GM19395 (cell line): Measurements from ENCODE around the gene THBS2.
"Not testable (repeated sequence)": the region's sequence is repeated elsewhere in the genome, so short reads cannot be mapped to it uniquely, and the experiment has no call there.

Experiments used
- ATAC-seq: cut with Tn5 transposase; IDR thresholded peaks from one replicate; pipeline ENCODE4 v1.9.1; 2021; ENCODE audit warnings: mild to moderate bottlenecking, moderate library complexity; ENCODE audit not compliant: unreplicated experiment

The THBS2 gene

DNA sequence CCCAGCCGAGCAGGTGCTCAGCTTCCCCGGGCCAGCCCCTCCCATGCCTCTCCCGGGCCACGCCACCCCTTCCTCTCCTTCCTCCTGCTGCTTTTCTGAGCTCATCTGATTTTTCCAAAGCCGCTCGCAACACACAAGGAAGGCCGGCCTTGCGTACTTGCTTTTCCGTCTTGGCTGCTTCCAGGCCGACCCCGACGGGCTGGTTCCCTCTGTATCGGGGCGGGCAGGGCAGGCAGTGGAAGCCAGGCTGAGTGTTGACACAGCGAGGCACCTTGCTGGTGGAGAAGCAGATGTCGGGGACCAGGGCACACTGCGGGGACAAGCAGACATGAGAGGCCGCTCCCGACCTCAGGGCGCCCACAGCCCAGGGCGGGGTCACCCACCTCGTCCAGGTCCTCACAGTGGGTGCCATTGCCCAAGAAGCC lies 21.1 kb downstream of the THBS2 start:
- ATAC-seq, result no peak

DNA sequence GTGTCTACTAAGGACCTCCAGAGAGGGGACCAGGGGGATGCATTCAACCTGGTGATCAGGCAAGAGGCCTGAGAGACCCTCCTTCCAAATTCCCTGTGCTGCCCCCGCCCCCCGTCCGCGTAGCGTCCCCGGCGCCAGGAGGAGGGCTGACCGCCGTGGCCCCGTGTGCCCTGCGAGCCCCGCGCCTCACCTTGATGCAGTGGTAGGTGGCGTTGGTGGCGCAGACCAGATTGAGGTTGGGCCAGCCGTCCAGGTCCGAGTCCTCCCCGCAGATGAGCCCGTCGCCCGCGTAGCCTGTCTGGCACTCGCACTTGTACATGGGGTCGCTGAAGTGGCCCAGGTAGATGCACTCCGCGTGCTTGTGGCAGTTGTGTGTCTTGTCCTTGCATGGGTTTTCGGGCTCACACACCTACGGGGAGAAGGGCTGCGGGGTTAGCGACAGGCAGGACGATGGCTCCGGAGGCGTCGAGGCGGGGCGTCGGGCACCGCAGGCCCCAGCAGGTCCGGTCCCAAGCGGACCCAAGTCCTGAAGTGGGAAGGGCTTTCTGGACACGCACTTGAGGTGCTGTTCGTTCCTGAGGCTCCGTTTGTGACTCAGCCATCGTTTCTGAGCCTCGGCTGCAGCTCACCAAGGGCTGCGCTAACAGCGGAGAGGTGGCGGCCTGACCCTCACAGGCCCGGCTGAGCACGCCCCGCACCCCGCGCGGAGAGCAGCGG lies 21.7 kb downstream of the THBS2 start:
- no peak for ATAC-seq

DNA sequence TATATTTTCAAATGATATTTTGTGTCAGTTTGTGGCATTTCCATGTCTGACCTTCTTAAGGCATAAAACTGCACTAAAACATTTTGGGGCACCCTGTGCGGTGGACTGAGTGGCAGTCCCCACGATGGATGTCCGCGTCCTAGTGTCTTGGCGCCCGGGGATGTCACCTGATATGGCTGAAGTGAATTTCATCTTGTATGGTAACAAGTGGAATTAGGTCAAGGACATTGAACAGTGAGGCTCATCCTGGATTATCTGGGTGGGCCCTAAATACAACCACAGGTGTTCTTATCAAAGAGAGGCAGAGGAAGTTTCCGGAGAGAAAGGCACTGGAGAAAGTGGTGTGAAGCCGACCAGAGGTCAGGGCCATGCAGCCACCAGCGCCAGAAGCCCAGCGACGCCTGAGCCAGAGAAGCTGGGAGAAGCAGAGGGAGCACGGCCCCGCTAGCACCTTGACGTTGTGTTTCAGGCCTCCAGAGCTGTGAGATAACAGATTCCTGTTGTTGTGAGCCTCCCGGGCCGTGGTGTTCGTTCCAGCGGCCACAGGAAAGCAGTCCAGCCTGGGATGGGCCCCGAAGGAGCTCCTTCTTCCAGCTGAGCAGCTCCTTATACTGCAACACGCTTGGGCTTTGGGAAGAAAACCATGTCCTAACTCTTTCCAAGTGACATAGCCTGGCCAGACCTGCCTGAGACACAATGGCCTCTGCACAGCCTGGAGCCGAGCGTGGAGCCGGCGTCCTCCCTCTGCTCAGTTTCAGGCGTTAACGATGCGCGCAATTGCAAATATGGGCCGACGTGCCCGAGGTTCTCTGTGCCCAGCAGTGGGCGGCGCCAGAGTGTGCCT lies 22.5 kb downstream of the THBS2 start:
- no peak for ATAC-seq

DNA sequence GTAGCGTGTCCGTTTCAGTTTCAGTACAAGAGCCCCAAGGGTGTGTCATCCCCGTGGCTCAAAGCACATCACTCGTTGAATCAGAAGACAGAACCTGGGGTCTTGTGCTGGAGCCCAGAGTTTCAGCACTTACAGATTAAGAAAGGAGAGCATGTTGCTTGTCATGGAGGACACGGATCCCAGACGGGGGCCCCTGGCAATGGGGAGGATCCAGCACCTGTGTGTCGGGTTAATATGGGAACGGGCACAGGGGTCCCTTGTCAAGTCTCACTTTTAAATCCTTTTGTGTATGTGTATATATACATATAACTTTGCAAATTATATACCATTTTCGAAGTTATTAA lies 23.4 kb downstream of the THBS2 start:
- ATAC-seq, result no peak

DNA sequence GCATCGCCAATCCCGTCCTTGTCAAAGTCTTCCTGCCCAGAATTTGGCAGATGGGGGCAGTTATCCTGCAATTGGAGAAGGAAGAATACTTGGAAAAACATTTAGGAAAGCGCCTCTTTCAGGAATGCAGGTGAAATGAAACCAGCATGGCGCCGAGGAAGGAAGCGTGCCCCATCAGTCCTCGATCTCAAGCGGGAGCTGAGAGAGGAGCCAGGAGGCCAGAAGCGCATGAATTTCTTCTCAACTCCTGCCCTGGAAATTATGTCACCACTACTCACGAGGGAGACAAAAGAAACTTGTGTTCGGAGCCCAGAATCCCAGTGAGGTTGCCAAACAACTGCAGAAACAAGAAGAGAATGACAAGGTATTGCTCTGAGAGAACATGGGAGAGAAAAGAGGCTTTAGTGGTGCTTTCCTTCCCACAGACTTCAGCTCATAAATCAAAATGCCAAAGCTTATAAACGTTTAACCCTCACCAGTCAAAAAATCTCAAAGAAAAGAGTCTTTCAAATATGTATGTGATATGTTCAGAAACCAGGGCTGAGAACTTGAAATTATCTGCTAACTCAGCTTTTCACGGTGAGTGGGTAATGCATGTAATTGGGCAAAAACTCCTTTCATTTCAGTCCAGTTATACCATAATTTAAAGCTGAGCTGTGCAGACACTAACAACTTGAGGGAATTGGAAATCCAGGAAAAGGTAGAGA lies 23.9 kb downstream of the THBS2 start:
- ATAC-seq, result no peak

DNA sequence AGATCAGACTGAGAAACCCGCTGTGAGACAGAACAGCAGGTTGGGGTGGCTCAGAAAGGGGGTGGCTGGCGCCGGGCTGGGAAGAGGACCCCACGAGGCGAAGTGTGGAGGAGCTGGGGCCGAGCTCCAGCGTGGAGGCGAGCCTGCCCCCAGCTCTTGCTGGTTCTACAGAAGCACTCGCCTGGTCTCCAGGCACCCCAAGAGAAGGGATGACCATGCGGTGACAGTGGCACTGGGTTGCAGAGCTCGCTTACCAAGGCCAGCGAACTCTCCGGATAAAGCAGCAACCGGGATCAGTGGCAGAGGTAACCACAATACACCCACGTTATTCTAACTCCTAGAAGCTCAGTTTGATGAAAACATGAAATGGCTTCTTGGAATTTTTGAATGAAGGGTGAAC lies 26.5 kb downstream of the THBS2 start:
- no peak for ATAC-seq

DNA sequence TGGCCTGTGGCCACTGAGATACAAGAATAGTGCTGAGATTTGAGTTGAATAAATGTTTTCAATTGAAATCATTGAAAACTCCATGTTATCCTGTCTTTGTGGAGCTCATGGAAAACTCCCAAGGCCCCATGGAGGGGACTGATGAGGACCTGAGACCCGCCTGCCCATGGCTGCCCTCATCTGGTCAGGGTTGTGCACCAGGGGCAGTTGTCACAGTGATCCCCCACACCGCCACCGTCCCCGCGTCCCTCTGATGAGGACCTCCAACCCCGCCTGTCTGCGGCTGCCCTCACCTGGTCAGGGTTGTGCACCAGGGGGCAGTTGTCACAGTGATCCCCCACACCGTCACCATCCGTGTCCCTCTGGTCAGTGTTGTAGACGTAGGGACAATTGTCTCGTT lies 27.8 kb downstream of the THBS2 start:
- ATAC-seq, result no peak

DNA sequence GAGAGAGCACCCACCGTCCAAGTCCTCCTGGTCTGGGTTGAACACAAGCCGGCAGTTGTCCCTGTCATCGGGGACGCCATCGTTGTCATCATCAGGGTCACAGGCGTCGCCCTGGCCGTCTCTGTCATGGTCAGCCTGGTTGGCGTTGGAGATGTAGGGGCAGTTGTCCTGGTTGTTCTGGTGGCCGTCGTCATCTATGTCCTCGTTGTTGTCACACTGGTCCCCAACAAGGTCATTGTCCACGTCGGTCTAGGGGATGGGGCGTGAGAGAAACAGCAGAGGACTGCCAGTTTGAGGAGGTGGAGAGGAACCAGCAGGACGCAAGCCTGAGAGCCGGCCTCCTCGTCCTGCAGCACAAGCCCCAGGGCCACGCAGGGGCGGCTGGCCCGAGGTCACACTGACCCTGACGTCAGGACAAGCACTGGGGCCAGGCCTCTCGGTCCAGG lies 28.5 kb downstream of the THBS2 start:
- ATAC-seq, result no peak

DNA sequence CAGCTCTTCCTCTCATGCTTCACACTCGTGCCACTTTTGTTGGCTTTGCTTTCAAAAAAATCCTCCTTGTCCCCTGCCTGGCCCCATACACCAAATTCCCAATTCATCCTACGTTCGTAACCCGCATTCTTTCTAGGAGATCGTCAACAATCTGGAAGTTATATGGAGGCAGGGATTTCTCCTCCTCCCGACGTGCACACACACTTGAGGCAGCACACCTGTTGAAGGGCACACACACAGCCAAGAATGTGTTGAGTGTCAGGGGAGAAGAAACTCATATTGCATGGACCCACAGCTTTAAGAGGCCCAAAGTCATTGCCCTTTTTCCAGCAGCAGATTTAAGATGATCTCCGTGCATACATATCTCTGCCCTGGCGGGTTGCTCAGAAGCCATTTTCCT lies 28.9 kb downstream of the THBS2 start:
- no peak for ATAC-seq

DNA sequence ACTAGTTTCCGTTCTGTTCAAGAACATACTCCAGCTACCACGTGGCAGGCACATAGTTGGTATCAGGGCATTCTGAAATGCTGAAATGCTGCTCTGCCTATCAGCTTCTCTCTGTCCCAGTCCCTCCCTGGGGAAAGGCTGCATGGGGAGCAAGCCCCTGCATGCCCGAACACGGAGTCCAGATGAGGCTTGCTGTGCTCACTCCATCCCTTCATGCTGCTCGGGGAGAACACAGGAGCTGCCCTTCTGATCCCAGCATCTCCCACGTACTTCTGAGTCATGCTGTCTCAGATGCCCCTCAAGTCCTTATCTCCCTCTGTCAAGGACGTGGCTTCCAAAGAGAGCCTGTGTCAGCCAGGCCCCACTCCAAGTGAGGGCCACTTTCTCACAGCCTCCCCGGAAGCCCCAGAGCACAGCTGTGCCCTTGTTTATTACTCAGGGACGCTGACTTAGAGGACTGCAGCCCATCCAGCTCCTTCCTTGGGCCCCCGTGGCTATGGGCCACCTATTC lies 29.4 kb downstream of the THBS2 start:
- no peak for ATAC-seq

DNA sequence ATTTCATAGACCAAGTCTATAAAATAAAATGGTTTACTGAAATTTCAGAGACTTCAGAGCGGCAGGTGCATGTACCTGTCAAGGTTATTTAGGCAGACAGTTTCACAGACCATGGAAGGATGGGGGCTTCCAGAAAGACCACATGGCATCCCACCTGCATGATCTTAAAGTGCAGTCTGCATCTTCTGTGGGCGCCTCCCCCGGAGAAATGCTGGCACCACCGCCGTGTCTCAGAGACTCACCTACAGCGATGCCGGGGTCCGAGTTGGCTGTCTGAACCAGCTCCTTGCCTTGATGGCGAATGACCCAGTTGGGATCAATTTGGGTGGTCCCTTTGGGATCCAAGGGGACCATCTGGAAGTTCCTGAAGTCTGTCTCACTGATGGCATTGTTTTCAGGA lies 30.6 kb downstream of the THBS2 start:
- no peak for ATAC-seq

DNA sequence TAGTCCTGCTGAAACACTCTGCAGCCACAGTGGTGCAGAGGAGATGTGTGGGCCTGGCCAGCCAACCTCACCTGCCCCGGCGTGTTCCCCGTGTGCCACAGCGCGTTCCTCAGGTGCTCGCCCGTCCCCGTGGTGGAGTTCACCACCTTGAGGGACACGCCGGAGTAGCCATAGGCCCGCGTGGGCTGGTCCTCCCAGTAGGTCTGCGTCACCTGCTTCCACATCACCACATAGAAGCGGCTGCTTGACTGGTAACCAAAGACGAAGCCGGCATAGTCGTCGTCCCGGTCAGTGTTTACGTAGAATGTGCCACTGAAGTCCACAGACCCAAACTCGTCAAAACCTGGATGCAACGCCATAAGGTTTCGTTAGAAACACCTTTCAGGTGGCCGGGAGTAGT lies 31.5 kb downstream of the THBS2 start:
- ATAC-seq, result no peak

DNA sequence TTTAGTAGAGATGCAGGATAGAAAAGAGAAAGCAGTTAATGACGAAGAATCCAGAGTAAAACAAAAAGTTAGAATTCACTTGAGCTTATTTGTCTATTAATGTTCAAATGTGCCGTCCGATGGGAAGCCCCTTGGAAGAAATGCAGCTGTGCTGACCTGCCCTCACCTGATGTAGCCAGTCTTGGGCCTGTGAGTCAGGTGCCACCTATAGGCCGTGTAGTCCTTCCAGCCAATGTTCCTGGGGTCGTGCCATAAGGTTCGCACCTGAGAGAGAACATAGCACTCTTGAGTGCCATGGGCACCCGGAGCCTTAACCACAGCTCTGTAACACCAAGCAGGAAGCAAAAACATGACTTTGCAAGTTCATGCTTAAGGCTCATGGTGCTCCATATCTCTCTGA lies 32.4 kb downstream of the THBS2 start:
- ATAC-seq, result no peak

DNA sequence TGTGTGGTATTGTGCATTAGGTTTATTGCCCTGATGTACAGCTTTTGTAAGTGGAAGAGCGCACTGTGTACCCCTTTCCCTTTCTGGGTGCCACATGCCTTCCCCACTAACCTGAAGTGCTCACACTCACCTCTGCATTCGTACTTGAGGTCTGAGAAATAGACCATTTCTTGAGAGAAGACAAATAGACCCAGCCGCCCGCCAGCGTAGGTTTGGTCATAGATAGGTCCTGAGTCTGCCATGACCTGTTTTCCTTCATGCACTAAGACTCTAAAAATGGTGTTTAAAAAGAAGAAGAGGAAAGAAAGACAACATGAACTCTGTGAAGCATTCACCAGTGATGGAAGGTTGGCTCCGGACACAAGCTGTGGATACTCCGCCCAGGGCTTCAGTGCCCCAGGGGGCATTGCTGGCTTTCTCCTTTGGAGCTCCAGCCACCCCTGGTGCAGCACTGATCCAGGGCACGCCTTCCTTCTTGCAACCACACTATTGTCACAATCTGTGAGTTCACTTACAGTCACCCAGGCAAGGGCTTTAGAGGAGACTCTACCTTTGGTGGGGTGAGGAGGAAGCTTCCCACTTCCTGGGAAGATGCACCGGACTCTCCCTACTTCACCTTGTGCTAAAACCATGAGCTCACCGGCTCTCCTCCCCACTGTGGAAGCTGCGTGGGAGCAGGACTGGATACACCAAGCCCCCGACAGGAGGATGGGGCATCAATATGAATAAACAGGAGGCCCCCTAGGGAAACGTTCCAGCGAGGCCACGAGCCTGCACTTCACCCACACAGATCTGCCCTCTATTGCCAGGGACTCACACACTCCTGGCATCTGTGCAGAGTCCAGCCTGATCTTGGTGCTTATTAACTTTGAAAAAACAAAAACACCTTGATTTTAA lies 33.3 kb downstream of the THBS2 start:
- ATAC-seq, result no peak

DNA sequence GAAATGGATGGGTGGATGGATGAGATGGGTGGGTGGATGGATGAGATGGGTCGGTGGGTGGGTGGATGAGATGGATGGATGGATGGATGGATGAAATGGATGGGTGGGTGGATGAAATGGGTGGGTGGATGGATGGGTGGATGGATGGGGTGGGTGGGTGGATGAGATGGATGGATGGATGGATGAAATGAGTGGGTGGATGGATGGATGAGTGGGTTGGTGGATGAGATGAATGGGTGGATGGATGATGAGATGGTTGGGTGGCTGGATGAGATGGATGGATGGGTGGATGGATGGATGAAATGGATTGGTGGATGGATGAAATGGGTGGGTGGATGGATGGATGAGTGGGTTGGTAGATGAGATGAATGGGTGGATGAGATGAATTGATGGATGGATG lies 35.7 kb downstream of the THBS2 start:
- ATAC-seq, result no peak

DNA sequence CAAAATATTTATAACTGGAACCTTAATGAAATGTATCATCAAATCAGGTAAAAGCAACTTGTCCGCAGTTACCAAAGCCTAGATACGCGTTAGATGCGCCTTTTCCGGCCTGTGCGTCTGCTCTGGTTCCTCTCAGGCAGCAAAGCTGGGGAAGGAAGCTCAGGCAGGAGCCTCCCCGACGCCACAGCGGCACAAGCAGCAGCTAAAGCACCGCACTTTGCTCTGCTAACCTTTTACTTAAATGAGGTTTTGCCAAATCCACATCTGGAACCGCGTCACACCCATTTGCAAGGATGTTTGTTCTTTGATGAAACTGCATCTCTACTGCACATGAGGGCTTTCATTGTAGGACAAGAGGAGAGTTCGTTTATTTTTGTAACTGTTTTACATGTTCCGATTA lies 36.8 kb downstream of the THBS2 start:
- ATAC-seq, result no peak

DNA sequence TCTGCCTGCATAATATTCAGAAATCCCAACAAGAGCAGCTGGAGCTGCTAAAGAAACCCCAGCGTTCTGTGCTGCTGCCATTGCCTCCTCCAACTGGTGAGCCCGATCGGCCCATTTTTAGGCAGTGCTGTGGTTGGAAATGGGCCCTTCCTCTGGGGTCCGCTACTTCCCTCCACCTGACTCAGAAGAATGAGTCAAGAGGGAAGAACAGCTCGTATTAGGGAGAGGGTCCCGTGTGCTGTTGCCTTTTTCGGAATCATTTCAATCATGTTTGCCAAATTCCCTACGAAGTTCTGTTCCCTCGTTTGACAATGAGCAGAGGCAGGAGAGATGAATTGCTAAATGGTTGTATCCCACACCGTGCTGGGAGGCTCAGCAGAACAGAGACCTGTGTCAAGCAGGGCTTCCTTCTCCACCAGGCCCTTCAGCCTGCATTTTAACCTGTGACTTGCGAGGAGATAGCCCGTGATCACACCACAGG lies 38.4 kb downstream of the THBS2 start:
- no peak for ATAC-seq

DNA sequence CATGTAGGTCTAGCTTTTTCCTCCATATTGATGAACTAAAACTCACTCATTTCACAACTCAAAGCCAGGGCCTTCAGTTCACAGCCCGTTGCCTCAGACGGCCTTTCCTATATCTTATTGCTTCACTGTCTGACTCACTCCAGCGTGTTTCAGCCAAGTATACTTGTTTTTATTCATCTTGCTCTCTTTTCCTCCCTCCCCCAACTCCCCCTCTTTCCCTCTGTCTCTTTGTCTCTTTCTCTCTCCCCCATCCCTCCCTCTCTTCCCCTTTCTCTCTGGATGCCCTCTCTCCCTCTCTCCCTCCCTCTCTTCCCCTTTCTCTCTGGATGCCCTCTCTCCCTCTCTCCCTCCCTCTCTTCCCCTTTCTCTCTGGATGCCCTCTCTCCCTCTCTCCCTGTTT lies 38.9 kb downstream of the THBS2 start:
- not testable (repeated sequence) for ATAC-seq

DNA sequence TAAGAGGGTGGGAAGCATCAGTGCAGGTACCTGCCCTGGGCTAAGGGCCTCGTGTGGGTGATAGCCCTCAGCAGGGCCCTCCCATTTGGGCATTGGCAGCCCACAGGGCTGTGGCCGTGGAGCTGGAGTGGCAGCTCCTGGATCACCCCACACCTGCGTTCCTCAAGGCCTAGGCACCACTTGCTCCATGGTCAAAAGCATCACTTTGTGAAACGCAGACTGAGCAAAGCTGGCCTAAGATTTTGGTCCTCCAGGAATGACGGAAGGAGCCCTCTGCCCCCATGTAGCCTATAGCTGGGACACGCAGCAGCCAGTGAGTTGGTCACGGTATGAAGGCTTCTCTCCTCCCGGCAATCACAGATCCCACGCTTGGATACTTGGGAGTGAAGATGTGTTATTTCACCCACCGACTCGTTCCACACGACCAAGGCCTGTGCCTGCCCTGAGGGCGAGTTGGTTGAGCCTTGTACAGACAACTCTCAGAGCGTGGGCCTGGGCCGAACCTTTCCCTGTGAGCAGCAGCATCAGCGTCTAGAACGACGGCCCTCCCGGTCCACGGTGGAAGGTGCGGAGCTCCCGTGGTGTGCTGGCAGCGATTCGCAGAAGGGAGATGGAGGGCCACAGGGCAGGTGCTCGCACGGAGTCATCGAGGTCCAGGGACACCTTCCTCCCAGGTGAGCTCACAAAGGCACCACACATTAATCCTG lies 39.7 kb downstream of the THBS2 start:
- ATAC-seq, result no peak
